ENCODE results near the gene MMP10. TPM values are rescaled to one million over a fixed set of nuclear protein-coding genes. Genes with fewer than 3 reads are reported as not detected.

MMP10 gene
- total and polyA plus RNA-seq, 2 donors (not counting 3 experiments of a cell fraction or from before 2014, with no cell fraction given) = 4.3 to 15.0 TPM

DNA sequence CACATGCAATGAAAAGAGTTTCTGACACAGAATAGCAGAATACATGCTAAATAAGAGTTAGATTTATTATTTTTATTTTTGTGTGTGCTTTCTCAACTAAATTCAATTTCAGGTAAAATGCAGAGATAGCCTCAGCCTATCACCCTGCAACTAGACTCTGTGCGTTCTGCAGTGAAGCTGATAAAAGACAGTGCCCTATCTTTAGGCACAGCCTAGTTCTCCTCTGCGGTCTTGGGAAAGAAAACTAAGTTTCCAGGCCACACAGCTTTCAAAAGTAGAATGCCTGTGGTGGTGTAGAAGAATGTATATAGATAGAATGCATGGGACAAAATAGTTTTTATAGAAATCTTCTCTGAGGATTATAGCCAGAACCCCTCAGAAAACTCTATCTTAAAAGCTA is 29.5 kb upstream of the MMP10 start:
- DNase-seq (ENCODE audit: low read depth, low spot score) (no peak), FAIRE-seq (no peak)
- no peak overlapping the region for H3K4me2 ChIP-seq (ENCODE audit: insufficient read depth, low read length)
- dilution Hi-C loops (cut with MboI; ENCODE audit: extremely low pct_ligation_motif_present, low sequenced_read_pairs) = no loop called here
- no peak overlapping the region for H3K27ac ChIP-seq (ENCODE audit: insufficient read depth, low read depth, low read length)
- intact Hi-C loops (cut with micrococcal nuclease) = loop anchor here (1.0 to 10.0 kb wide), 2 partner anchors 245 to 725 kb away; no protein-coding TSS in a partner anchor
- H3K36me3 ChIP-seq (ENCODE audit: control insufficient read depth in 2 of 2, extremely low read depth in 1 of 2, insufficient read depth in 2 of 2, low read length in 2 of 2) = no peaks in the 10 kb centered on the region
- H3K9ac ChIP-seq (replicated peaks; ENCODE audit: extremely low read depth, insufficient read depth, low read length) = no peak overlapping the region
- no peaks in the 10 kb centered on the region for H3K9me1 ChIP-seq (replicated peaks; ENCODE audit: control insufficient read depth, extremely low read depth, insufficient read depth, low read length)
- H3K79me2 ChIP-seq (ENCODE audit: control insufficient read depth, insufficient read depth, low read length) = no peaks in the 10 kb centered on the region
- no peak overlapping the region for H3K4me3 ChIP-seq (replicated peaks in 1 of 3; ENCODE audit: insufficient read depth in 1 of 3, low read depth in 1 of 3, low read length in 3 of 3)
- H3K9me3 ChIP-seq (replicated peaks; ENCODE audit: control insufficient read depth, insufficient read depth, low read length) = no peaks in the 10 kb centered on the region
- H3K27me3 ChIP-seq (ENCODE audit: control insufficient read depth in 2 of 2, insufficient read depth in 2 of 2, low read length in 2 of 2) = peaks cover 13% of the 10 kb centered on the region in 2 experiments
- H3K4me1 ChIP-seq (ENCODE audit: control insufficient read depth, extremely low read depth, insufficient read depth, low read length) = no peaks in the 10 kb centered on the region
- BruUV-seq (replicated peaks) = no TSS peak
- ChIA-PET POLR2A (no interaction called here), CTCF (interaction anchor here (0.6 to 2.2 kb wide), 9 partner anchors 10 to 133 kb away, joined by 3 to 7 read pairs (median 4); no protein-coding TSS in a partner anchor)
- H2AFZ ChIP-seq (ENCODE audit: low read depth, low read length) = no peak overlapping the region
- TF ChIP-seq, protein P1, sequence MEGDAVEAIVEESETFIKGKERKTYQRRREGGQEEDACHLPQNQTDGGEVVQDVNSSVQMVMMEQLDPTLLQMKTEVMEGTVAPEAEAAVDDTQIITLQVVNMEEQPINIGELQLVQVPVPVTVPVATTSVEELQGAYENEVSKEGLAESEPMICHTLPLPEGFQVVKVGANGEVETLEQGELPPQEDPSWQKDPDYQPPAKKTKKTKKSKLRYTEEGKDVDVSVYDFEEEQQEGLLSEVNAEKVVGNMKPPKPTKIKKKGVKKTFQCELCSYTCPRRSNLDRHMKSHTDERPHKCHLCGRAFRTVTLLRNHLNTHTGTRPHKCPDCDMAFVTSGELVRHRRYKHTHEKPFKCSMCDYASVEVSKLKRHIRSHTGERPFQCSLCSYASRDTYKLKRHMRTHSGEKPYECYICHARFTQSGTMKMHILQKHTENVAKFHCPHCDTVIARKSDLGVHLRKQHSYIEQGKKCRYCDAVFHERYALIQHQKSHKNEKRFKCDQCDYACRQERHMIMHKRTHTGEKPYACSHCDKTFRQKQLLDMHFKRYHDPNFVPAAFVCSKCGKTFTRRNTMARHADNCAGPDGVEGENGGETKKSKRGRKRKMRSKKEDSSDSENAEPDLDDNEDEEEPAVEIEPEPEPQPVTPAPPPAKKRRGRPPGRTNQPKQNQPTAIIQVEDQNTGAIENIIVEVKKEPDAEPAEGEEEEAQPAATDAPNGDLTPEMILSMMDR (IDR thresholded peaks at IDR 0.05; ENCODE audit: extremely low read depth in 1 of 2, insufficient read depth in 1 of 2, low read depth in 1 of 2, low read length in 2 of 2) = no peak
- TF ChIP-seq POLR2A (IDR thresholded peaks at IDR 0.05; ENCODE audit: low read depth, low read length) (no peak), JUN (IDR thresholded peaks at IDR 0.05; ENCODE audit: borderline replicate concordance, insufficient read depth, insufficient read length, low read depth) (no peak), MYC (IDR thresholded peaks at IDR 0.05; ENCODE audit: low read depth, low read length) (no peak), GATA2 (IDR thresholded peaks at IDR 0.05; ENCODE audit: insufficient read depth, insufficient read length, low read depth, low read length) (no peak), EZH2 (IDR thresholded peaks at IDR 0.05; ENCODE audit: borderline replicate concordance, low read depth, low read length, severe bottlenecking) (no peak), FOS (IDR thresholded peaks at IDR 0.05; ENCODE audit: borderline replicate concordance, insufficient read depth, low read length) (no peak), POLR2AphosphoS5 (IDR thresholded peaks at IDR 0.05; ENCODE audit: insufficient read depth, low read depth, low read length) (no peak)
- TF ChIP-seq, protein P2, sequence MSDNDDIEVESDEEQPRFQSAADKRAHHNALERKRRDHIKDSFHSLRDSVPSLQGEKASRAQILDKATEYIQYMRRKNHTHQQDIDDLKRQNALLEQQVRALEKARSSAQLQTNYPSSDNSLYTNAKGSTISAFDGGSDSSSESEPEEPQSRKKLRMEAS (IDR thresholded peaks at IDR 0.05; ENCODE audit: insufficient read depth, insufficient read length) = no peak
- no peaks in the 10 kb centered on the region for H4K20me1 ChIP-seq (replicated peaks; ENCODE audit: control insufficient read depth, extremely low read depth, insufficient read depth, low read length)

Data from endothelial cell of umbilical vein (primary cell).